ENCODE data around the gene PPFIA2. TPM values are rescaled to one million over a fixed set of nuclear protein-coding genes. Genes with fewer than 3 reads are reported as not detected.

PPFIA2 gene
- polyA plus RNA-seq, 1 of the 3 experiments (the other 2 are of a cell fraction): not detected

GRCh38 chr12:81314903-81315531 lies 444.1 kb downstream of the PPFIA2 start:
- H3K9ac ChIP-seq: no peak overlapping the region
- DNase-seq: no peak
- CTCF ChIA-PET: no interaction called here

GRCh38 chr12:81303935-81304334 lies 455.2 kb downstream of the PPFIA2 start:
- Histone ChIP-seq H3K9me2 (no peaks in the 10 kb centered on the region), H3K27ac (ENCODE audit: low read depth in 2 of 2, low read length in 1 of 2) (no peak overlapping the region), H3K27me3 (ENCODE audit: insufficient read depth) (no peaks in the 10 kb centered on the region), H3K9ac (no peak overlapping the region), H3K79me2 (ENCODE audit: insufficient read depth) (no peaks in the 10 kb centered on the region), H3K9me3 (no peaks in the 10 kb centered on the region), H3K4me1 (ENCODE audit: control insufficient read depth in 1 of 2, insufficient read depth in 2 of 2, low read depth in 1 of 2, low read length in 1 of 2) (no peaks in the 10 kb centered on the region), H4K20me1 (ENCODE audit: insufficient read depth) (no peaks in the 10 kb centered on the region), H2AFZ (ENCODE audit: low read depth) (no peak overlapping the region), H3F3A (replicated peaks; ENCODE audit: insufficient read depth) (no peaks in the 10 kb centered on the region), H3K4me2 (no peak overlapping the region), H3K36me3 (replicated peaks in 1 of 2; ENCODE audit: control insufficient read depth in 1 of 2, insufficient read depth in 2 of 2, low read length in 1 of 2) (no peaks in the 10 kb centered on the region), H3K4me3 (ENCODE audit: low read depth in 2 of 2, low read length in 1 of 2) (no peak overlapping the region)
- ChIA-PET POLR2A (no interaction called here), CTCF (no interaction called here)
- no peak for DNase-seq
- WGBS (ENCODE audit: low lambda C conversion rate): 26% methylated on average over 3 of the region's 3 CpGs
- TF ChIP-seq NRF1 (IDR thresholded peaks at IDR 0.05; ENCODE audit: low read depth, low read length) (no peak), MEF2A (IDR thresholded peaks at IDR 0.05; ENCODE audit: borderline replicate concordance, low read depth) (no peak), TCF12 (IDR thresholded peaks at IDR 0.05) (no peak), FOXM1 (IDR thresholded peaks at IDR 0.05; ENCODE audit: low read depth) (no peak), RFX5 (IDR thresholded peaks at IDR 0.05; ENCODE audit: low read length) (no peak), FOSL2 (IDR thresholded peaks at IDR 0.05; ENCODE audit: borderline replicate concordance, low read depth) (no peak), PBX3 (IDR thresholded peaks at IDR 0.05) (no peak), ELF1 (IDR thresholded peaks at IDR 0.05) (no peak), RAD21 (IDR thresholded peaks at IDR 0.05; ENCODE audit: low read length) (no peak), NFIC (IDR thresholded peaks at IDR 0.05; ENCODE audit: borderline replicate concordance) (no peak), TEAD4 (IDR thresholded peaks at IDR 0.05; ENCODE audit: borderline replicate concordance, insufficient read depth) (no peak), RCOR1 (IDR thresholded peaks at IDR 0.05; ENCODE audit: low read length) (no peak), TAF1 (IDR thresholded peaks at IDR 0.05; ENCODE audit: borderline replicate concordance, low read depth, low read length) (no peak), CTCF (IDR thresholded peaks at IDR 0.05) (no peak), USF1 (IDR thresholded peaks at IDR 0.05; ENCODE audit: borderline replicate concordance, low read depth) (no peak), GABPA (IDR thresholded peaks at IDR 0.05; ENCODE audit: low read depth) (no peak), EZH2phosphoT487 (IDR thresholded peaks at IDR 0.05; ENCODE audit: borderline replicate concordance, low read depth) (no peak), MAX (IDR thresholded peaks at IDR 0.05; ENCODE audit: low read depth) (no peak), RXRA (IDR thresholded peaks at IDR 0.05; ENCODE audit: borderline replicate concordance, low read depth) (no peak)

More at GRCh38 chr12:81314903-81315531, 444.1 kb downstream of the PPFIA2 start:
- Histone ChIP-seq H3K4me1 (ENCODE audit: control insufficient read depth in 1 of 2, insufficient read depth in 2 of 2, low read depth in 1 of 2, low read length in 1 of 2) (no peaks in the 10 kb centered on the region), H3K27ac (ENCODE audit: low read depth in 2 of 2, low read length in 1 of 2) (no peak overlapping the region), H3K4me2 (no peak overlapping the region), H2AFZ (ENCODE audit: low read depth) (no peak overlapping the region), H3K36me3 (replicated peaks in 1 of 2; ENCODE audit: control insufficient read depth in 1 of 2, insufficient read depth in 2 of 2, low read length in 1 of 2) (no peaks in the 10 kb centered on the region), H4K20me1 (ENCODE audit: insufficient read depth) (no peaks in the 10 kb centered on the region), H3K9me2 (no peaks in the 10 kb centered on the region), H3K4me3 (ENCODE audit: low read depth in 2 of 2, low read length in 1 of 2) (no peak overlapping the region), H3F3A (replicated peaks; ENCODE audit: insufficient read depth) (no peaks in the 10 kb centered on the region), H3K79me2 (ENCODE audit: insufficient read depth) (no peaks in the 10 kb centered on the region), H3K9me3 (no peaks in the 10 kb centered on the region), H3K27me3 (ENCODE audit: insufficient read depth) (no peaks in the 10 kb centered on the region)
- WGBS (ENCODE audit: low lambda C conversion rate): 3% methylated on average over 2 of the region's 2 CpGs
- POLR2A ChIA-PET: no interaction called here
- no peak for TF ChIP-seq TCF12 (IDR thresholded peaks at IDR 0.05)
